Central memory CD8-positive, alpha-beta T cell (primary cell): ENCODE results near the gene POLE.

Source experiments
- ATAC-seq: fragments of 150-1000 bp; cut with Tn5 transposase; replicated peaks from 2 replicates; pipeline ENCODE4 v1.10.0; 2022; ENCODE audit warnings: mild to moderate bottlenecking, moderate FRiP score, moderate number of reproducible peaks; ENCODE audit not compliant: poor library complexity, severe bottlenecking; ENCODE audit errors: extremely low read depth
- DNase-seq, 2 donors: peaks; one replicate each; pipeline ENCODE4 v3.0.0; 2021; ENCODE audit warnings: low spot score in 2 of 2
- H3K27ac Mint-ChIP-seq: one replicate; pipeline ENCODE4 v1.8.0; 2022; ENCODE audit warnings: low read depth, mild to moderate bottlenecking, moderate library complexity, mixed read lengths
- H3K27me3 Mint-ChIP-seq: one replicate; pipeline ENCODE4 v1.8.0; 2022; ENCODE audit warnings: mixed read lengths
- H3K36me3 Mint-ChIP-seq: one replicate; pipeline ENCODE4 v1.8.0; 2022; ENCODE audit warnings: mild to moderate bottlenecking, moderate library complexity, mixed read lengths; ENCODE audit not compliant: insufficient read depth
- H3K4me1 Mint-ChIP-seq: one replicate; pipeline ENCODE4 v1.8.0; 2022; ENCODE audit warnings: mixed read lengths
- H3K4me3 Mint-ChIP-seq: one replicate; pipeline ENCODE4 v1.8.0; 2022; ENCODE audit warnings: mild to moderate bottlenecking, moderate library complexity, mixed read lengths
- H3K9me3 Mint-ChIP-seq: one replicate; pipeline ENCODE4 v1.8.0; 2022; ENCODE audit warnings: mixed read lengths

Gene POLE

DNA sequence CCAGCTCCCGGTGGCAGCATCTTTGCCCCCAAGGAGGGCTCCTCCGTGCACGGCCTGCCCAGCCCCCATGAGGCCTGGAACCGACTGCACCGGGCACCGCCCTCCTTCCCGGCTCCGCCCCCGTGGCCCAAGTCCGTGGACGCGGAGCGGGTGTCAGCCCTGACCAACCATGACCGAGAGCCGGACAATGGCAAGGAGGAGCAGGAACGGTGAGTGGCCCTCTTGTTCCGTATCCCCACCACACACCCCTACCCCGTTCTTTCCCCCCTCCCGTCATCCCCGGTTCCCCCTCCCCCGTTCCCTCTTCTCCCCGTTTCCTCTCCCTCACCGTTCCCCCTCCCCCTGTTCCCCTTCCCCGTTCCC is 105.1 kb downstream of the POLE start:
- H3K9me3 Mint-ChIP-seq = no peaks in the 10 kb centered on the region
- ATAC-seq = no peak

DNA sequence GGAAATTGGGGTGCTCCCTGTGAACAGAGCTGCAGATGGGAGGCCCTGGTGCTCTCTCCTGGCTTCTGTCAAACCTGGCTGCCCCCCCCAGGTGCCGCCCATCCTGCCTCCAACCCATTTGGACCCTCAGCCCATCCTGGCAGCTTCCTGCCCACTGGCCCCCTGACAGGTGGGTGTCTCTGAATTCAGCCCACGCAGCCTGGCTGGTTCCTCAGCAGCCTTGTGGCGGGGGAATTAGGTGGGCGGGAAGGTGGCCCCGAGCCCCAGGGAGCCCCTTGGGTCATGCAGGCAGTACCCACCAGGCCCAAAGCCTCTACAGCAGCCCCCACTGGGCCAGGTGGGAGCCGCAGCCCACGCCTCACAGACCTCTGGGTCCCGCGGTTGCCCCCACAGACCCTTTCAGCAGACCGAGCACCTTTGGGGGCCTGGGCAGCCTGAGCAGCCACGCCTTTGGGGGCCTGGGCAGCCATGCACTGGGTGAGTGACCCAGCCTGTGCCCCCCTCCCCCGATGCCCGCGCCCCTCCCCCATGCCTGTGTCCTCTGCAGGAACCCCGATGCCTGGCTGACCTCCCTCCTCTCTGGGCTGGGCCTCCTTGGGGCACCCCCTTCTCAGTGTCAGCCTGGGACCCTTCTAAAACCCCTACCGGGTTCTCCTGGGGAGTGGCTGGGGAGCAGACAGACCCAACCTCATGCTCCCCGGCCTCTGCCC is 105.6 kb downstream of the POLE start:
- DNase-seq = no peak
- H3K4me1 Mint-ChIP-seq = no peaks in the 10 kb centered on the region
- no peak overlapping the region for H3K27ac Mint-ChIP-seq
- H3K27me3 Mint-ChIP-seq = no peaks in the 10 kb centered on the region
- H3K4me3 Mint-ChIP-seq = no peak overlapping the region
- ATAC-seq = no peak
- no peaks in the 10 kb centered on the region for H3K9me3 Mint-ChIP-seq
- peaks cover 17% of the 10 kb centered on the region for H3K36me3 Mint-ChIP-seq

More for the DNA sequence above, 105.1 kb downstream of the POLE start:
- H3K4me3 Mint-ChIP-seq = no peak overlapping the region
- H3K36me3 Mint-ChIP-seq = peaks cover 15% of the 10 kb centered on the region
- no peak for DNase-seq
- H3K27ac Mint-ChIP-seq = no peak overlapping the region
- H3K27me3 Mint-ChIP-seq = no peaks in the 10 kb centered on the region
- no peaks in the 10 kb centered on the region for H3K4me1 Mint-ChIP-seq

DNA sequence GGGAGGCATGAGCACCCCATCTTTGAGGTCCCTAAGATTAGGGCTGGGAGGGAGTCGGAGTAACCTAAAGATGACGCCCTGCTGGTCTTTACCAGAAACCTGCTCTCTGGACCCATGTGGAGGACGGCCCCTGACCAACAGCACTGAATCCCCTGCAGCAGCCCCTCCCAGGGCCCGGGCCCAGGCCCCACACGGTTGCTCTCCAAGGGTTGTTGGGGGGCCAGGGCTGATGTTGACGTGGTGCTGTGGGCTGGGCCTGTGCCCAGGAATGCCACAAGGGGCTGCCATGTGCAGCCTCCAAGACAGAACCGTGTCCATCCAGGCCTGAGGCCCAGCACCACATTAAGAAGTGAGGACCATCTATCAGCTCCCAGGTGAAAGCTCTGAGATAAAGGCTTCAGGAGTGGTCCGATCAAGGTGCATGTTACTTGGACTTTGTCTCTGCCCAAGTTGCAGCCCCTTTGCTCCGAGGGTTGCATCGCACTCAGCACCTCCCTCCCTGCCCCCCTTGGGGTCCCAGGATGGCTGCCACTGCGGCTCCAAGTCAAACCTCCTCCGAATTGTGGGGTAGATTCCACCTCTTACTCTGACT is 106.3 kb downstream of the POLE start:
- H3K36me3 Mint-ChIP-seq = peaks cover 19% of the 10 kb centered on the region
- no peak for ATAC-seq
- no peaks in the 10 kb centered on the region for H3K27me3 Mint-ChIP-seq
- no peak overlapping the region for H3K27ac Mint-ChIP-seq
- H3K4me1 Mint-ChIP-seq = no peaks in the 10 kb centered on the region
- no peak for DNase-seq
- no peaks in the 10 kb centered on the region for H3K9me3 Mint-ChIP-seq
- no peak overlapping the region for H3K4me3 Mint-ChIP-seq

DNA sequence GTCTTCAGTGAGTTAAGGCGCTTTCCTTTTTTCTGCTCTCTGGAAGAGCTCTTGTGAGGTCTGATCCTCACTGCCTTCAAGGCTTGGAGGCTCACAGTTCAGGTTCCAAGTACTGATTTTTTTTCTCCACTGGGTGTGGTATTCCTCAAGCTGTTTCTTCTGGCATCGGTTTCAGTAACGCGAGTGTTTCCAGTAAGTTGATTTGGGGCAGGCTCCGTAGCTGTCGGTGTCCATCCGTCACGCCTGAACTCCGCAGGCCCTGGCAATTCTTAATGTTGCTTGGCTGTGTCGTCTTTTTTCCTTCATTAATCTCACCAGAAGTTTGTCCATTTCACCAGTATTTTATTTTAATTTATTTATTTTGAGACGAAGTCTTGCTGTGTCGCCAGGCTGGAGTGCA is 107.4 kb downstream of the POLE start:
- H3K36me3 Mint-ChIP-seq = peaks cover 20% of the 10 kb centered on the region
- H3K27ac Mint-ChIP-seq = no peak overlapping the region

DNA sequence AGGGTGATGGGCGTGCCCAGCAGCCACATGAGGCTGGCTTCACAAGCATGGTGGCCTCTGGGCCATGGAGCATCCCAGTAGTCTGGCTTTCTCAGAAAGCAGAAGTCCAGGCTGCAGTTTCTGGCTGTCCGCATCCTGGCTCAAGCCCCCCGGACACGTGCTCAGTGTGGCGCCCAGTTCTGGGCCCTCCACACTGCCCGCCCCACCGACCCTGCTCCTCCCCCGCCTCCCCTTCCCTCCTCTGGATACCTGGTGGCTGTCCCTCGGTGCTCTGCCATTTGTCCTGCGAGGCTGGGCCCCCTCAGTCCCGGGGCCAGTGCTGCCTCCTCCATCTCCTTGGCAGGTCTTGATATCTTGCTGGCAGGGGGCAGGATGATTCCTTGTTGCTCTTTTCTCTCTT is 108.3 kb downstream of the POLE start:
- no peaks in the 10 kb centered on the region for H3K27me3 Mint-ChIP-seq
- DNase-seq = no peak
- H3K27ac Mint-ChIP-seq = no peak overlapping the region
- no peak for ATAC-seq
- no peaks in the 10 kb centered on the region for H3K9me3 Mint-ChIP-seq
- H3K4me3 Mint-ChIP-seq = no peak overlapping the region
- H3K4me1 Mint-ChIP-seq = no peaks in the 10 kb centered on the region
- H3K36me3 Mint-ChIP-seq = peaks cover 18% of the 10 kb centered on the region

More for the DNA sequence above, 107.4 kb downstream of the POLE start:
- Mint-ChIP-seq H3K4me1 (no peaks in the 10 kb centered on the region), H3K9me3 (no peaks in the 10 kb centered on the region), H3K27me3 (no peaks in the 10 kb centered on the region), H3K4me3 (no peak overlapping the region)
- no peak for ATAC-seq
- no peak for DNase-seq

DNA sequence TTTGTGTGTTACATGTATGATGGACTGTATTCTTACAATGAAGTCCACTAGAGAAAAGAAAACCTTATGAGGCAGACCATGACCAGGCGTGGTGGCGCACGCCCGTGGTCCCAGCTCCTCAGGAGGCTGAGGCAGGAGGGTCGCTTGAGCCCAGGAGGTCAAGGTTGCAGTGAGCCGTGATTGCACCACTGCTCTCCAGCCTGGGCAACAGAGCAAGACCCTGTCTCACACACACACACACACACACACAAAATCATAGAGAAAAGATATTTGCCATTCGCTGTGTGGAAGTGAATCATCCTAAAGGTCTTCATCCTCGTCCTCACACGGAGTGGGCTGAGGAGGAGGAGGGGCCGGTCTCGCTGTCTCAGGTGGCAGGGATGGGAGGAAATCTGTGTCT is 109.0 kb downstream of the POLE start:
- no peak for ATAC-seq
- H3K36me3 Mint-ChIP-seq = peaks cover 20% of the 10 kb centered on the region

DNA sequence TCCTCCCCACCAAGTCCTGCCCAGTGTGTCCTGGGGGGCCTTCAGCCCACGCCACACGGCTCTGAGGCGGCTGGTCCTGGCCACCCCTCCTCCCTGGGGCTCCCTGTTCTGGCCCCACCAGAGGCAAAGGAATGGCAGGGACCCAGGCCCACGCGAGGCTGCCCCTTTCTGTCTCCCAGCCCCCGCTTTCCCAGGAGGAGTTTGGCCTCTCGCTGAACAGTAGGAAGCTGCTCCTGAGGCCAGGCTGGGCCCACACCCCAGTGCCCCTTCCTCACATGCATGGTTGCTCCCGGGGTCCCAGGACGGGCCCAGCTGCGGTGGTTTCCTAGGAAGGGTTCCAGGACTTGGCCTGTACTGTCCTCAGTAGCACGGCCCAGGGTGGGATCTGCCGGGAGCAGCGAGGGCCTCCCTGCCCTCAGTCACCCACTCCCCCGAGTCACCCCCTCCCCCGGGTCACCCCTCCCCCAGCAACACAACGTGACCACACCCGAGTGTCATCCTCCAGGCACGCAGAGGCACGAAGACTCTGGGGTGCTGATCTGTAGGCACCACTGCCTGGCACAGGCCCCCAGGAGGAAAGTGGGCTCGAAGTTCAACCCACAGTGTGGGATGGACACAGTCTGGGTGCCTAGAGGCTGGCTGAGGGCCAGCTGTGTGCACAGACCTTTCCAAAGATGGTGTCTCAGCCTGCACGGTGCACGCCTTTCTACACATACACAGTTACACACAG is 109.8 kb downstream of the POLE start:
- Mint-ChIP-seq H3K4me3 (no peak overlapping the region), H3K27ac (no peak overlapping the region), H3K36me3 (peaks cover 20% of the 10 kb centered on the region), H3K9me3 (no peaks in the 10 kb centered on the region), H3K4me1 (no peaks in the 10 kb centered on the region), H3K27me3 (no peaks in the 10 kb centered on the region)
- ATAC-seq = no peak
- DNase-seq = no peak

More for the DNA sequence above, 109.0 kb downstream of the POLE start:
- DNase-seq = no peak
- H3K4me3 Mint-ChIP-seq = no peak overlapping the region
- no peaks in the 10 kb centered on the region for H3K27me3 Mint-ChIP-seq
- no peak overlapping the region for H3K27ac Mint-ChIP-seq
- no peaks in the 10 kb centered on the region for H3K4me1 Mint-ChIP-seq
- no peaks in the 10 kb centered on the region for H3K9me3 Mint-ChIP-seq

DNA sequence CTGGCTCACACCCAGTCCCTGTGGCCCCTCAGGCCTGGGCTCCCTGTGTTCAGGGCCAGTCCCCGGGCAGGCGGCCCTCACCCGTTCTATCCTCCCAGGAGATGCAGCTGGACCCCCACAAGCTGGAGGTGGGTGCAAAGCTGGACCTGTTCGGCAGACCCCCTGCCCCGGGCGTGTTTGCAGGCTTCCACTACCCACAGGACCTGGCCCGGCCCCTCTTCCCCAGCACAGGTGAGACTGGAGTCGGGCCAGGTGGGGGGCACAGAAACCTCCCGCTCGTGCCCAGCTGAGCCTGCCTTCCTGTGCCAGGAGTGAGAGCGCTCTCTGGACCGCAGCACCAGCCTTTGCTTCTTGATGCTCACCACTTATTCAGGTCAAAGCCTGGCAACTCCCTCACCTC is 110.4 kb downstream of the POLE start:
- peaks cover 16% of the 10 kb centered on the region for H3K36me3 Mint-ChIP-seq
- H3K27ac Mint-ChIP-seq = no peak overlapping the region
- ATAC-seq (no peak), DNase-seq (no peak)
- no peak overlapping the region for H3K4me3 Mint-ChIP-seq
- H3K9me3 Mint-ChIP-seq = no peaks in the 10 kb centered on the region
- no peaks in the 10 kb centered on the region for H3K27me3 Mint-ChIP-seq
- no peaks in the 10 kb centered on the region for H3K4me1 Mint-ChIP-seq

DNA sequence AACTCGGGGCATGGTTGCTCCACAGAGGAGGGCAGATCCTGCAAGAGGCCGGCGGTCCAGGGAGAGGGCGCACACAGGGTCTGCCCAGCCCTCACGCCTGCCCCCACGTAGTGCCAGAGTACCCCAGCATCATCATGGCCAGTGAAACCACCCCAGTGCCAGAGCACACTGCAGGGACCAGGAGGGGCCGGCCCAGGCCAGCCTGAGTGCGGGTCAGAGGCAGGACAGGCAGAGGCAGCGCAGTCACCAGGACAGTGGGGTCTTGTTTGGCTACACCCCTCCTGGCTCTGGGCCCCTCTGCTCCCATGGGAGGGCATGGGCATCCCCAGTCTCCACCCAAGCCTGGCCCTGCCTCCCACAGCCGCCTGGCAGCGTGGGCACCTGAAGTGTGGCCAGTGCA is 111.5 kb downstream of the POLE start:
- no peaks in the 10 kb centered on the region for H3K27me3 Mint-ChIP-seq
- no peak overlapping the region for H3K27ac Mint-ChIP-seq
- no peaks in the 10 kb centered on the region for H3K4me1 Mint-ChIP-seq
- H3K36me3 Mint-ChIP-seq = peaks cover 16% of the 10 kb centered on the region
- no peak for ATAC-seq
- no peak overlapping the region for H3K4me3 Mint-ChIP-seq
- no peaks in the 10 kb centered on the region for H3K9me3 Mint-ChIP-seq
- no peak for DNase-seq

DNA sequence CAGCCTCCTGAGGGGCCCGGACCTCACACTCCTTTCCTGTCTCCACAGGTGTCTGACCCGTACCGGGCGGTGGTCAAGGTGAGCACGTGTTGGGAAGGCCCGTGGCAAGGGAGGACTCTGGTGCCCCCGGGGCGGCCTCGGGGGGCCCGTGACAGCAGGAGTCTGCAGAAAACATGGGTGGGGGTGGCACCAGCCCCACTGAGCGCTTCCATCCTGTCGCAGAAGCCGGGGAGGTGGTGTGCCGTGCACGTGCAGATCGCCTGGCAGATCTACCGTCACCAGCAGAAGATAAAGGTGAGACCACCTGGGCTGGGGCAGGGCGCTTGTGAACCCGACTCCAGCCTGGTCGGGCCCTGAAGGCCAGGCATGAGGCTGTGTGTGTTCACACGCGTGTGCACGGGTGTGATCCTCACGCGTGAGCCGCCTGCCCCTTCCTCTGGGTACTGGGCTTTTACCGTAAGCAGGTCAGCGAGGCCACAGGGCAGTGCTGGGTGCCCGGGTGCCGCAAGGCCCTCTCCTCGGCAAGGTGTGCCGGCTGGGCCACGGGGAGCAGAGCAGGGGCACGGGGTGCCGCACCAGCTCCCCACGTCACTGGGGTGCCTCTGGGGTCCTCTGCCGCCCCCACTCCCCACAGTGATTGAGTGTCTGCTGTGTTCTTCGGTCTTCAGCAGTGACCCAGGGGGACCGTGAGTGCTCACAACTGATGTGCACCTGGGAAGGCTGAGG is 112.7 kb downstream of the POLE start:
- DNase-seq (no peak), ATAC-seq (no peak)
- Mint-ChIP-seq H3K4me1 (no peaks in the 10 kb centered on the region), H3K4me3 (no peak overlapping the region), H3K36me3 (peaks cover 16% of the 10 kb centered on the region), H3K27me3 (no peaks in the 10 kb centered on the region), H3K9me3 (no peaks in the 10 kb centered on the region), H3K27ac (no peak overlapping the region)
